ENCODE measurements around the gene C1orf174.

GRCh38 chr1:3884966-3885365, 15.1 kb downstream of the C1orf174 start:
- TF ChIP-seq POLR2AphosphoS5 (IDR thresholded peaks at IDR 0.05; ENCODE audit: low read depth, low read length) (no peak), TAF1 (IDR thresholded peaks at IDR 0.05; ENCODE audit: borderline replicate concordance, low read depth, low read length) (no peak), POLR2A (IDR thresholded peaks at IDR 0.05; ENCODE audit: low read depth, low read length) (no peak)
